Liver (tissue), 9 donors: ENCODE data around the gene APIP. TPM values are rescaled to one million over a fixed set of nuclear protein-coding genes. Genes with fewer than 3 reads are reported as not detected.

Source experiments
- DNase-seq: peaks from one replicate; pipeline ENCODE4 v3.0.0-alpha.2; 2017; ENCODE audit warnings: low spot score
- H3K27ac ChIP-seq, 2 donors: one replicate each; pipeline ENCODE4 v1.7.0; 2013; ENCODE audit warnings: inconsistent platforms in 2 of 2, low read length in 2 of 2, control low read depth in 1 of 2, low read depth in 1 of 2, mild to moderate bottlenecking in 1 of 2
- H3K27me3 ChIP-seq, 4 donors: one replicate each; pipeline versions ENCODE4 v1.6.1 to v1.7.0; 2013; ENCODE audit warnings: low read length in 3 of 4, inconsistent platforms in 1 of 4, mild to moderate bottlenecking in 1 of 4, moderate library complexity in 1 of 4; ENCODE audit not compliant: control insufficient read depth in 4 of 4, insufficient read depth in 4 of 4
- H3K36me3 ChIP-seq, 4 donors: one replicate each; pipeline versions ENCODE4 v1.6.1 to v1.7.0; 2013; ENCODE audit warnings: low read length in 3 of 4, mild to moderate bottlenecking in 3 of 4, low read depth in 1 of 4, moderate library complexity in 1 of 4; ENCODE audit not compliant: control insufficient read depth in 4 of 4, insufficient read depth in 3 of 4
- H3K4me1 ChIP-seq, 4 donors: one replicate each; pipeline versions ENCODE4 v1.6.1 to v1.7.0; 2013; ENCODE audit warnings: low read length in 3 of 4, mild to moderate bottlenecking in 3 of 4, moderate library complexity in 1 of 4; ENCODE audit not compliant: control insufficient read depth in 4 of 4, insufficient read depth in 4 of 4
- H3K4me3 ChIP-seq, 3 donors: one replicate each; pipeline versions ENCODE4 v1.6.1 to v1.7.0; 2013; ENCODE audit warnings: low read length in 3 of 3, control low read depth in 1 of 3, low read depth in 1 of 3, mild to moderate bottlenecking in 1 of 3
- H3K9ac ChIP-seq, 2 donors: one replicate each; pipeline ENCODE4 v1.7.0; 2013; ENCODE audit warnings: low read length in 2 of 2, mild to moderate bottlenecking in 2 of 2, moderate library complexity in 2 of 2, control low read depth in 1 of 2, low read depth in 1 of 2
- H3K9me3 ChIP-seq, 4 donors: one replicate each; pipeline versions ENCODE4 v1.6.1 to v1.7.0; 2013; ENCODE audit warnings: low read length in 3 of 4; ENCODE audit not compliant: control insufficient read depth in 4 of 4
- EGR1 ChIP-seq, 2 donors: IDR thresholded peaks; 2 replicates each; pipeline ENCODE4 v1.6.1; 2016 to 2018; ENCODE audit warnings: antibody characterized with exemption in 2 of 2, low read depth in 2 of 2
- FOXA1 ChIP-seq: IDR thresholded peaks from 2 replicates; pipeline ENCODE4 v1.6.1; 2016; ENCODE audit warnings: antibody characterized with exemption
- FOXA2 ChIP-seq: IDR thresholded peaks from 2 replicates; pipeline ENCODE4 v1.6.1; 2016; ENCODE audit warnings: antibody characterized with exemption
- HNF4G ChIP-seq: IDR thresholded peaks from 2 replicates; pipeline ENCODE4 v1.6.1; 2016; ENCODE audit warnings: antibody characterized with exemption
- JUND ChIP-seq, 2 donors: IDR thresholded peaks; 2 replicates each; pipeline ENCODE4 v1.6.1; 2016; ENCODE audit warnings: antibody characterized with exemption in 2 of 2
- NR2F2 ChIP-seq: IDR thresholded peaks from 2 replicates; pipeline ENCODE4 v1.6.1; 2016; ENCODE audit warnings: antibody characterized with exemption
- RAD21 ChIP-seq, 2 donors: IDR thresholded peaks; 2 replicates each; pipeline ENCODE4 v1.6.1; 2016; ENCODE audit warnings: antibody characterized with exemption in 2 of 2, mild to moderate bottlenecking in 2 of 2
- RXRA ChIP-seq, 2 donors: IDR thresholded peaks; 2 replicates each; pipeline ENCODE4 v1.6.1; 2017 to 2018; ENCODE audit warnings: antibody characterized with exemption in 2 of 2, mild to moderate bottlenecking in 1 of 2
- SP1 ChIP-seq: IDR thresholded peaks from 2 replicates; pipeline ENCODE4 v1.6.1; 2018; ENCODE audit warnings: antibody characterized with exemption, mild to moderate bottlenecking
- TAF1 ChIP-seq: conservative IDR thresholded peaks from 2 replicates; pipeline ENCODE4 v1.6.1; 2016; ENCODE audit warnings: antibody characterized with exemption, mild to moderate bottlenecking
- YY1 ChIP-seq: IDR thresholded peaks from 2 replicates; pipeline ENCODE4 v1.6.1; 2016; ENCODE audit warnings: antibody characterized with exemption, mild to moderate bottlenecking
- WGBS: extraction: QIAGEN DNeasy Blood & Tissue Kit; methylation state at CpG from one replicate; pipeline ENCODE4 v1.1.7; 2013; 5-methylcytosine and 5-hydroxymethylcytosine counted together
- polyA plus RNA-seq, 2 donors: library from polyadenylated mRNA; stranded (reverse) in 1 of 2; unstranded in 1 of 2; fragments of 200-250 nt in 1 of 2; fragments of >200 nt in 1 of 2; fragmentation: Nextera tagmentation in 1 of 2; extraction: Ambion mirVana in 1 of 2; gene quantifications; one replicate each; pipeline versions ENCODE4 v1.2.1 to v1.2.3, GENCODE V29; 2013 to 2015
- total RNA-seq, 2 donors: library from RNA; depleted of rRNA; stranded (reverse); fragments of >200 nt; gene quantifications; one replicate each; pipeline ENCODE4 v1.2.3, GENCODE V29; 2014
- TF ChIP-seq, protein P1 (sequence below): IDR thresholded peaks from 2 replicates; pipeline ENCODE4 v1.6.1; 2016; ENCODE audit warnings: antibody characterized with exemption, mild to moderate bottlenecking
- TF ChIP-seq, protein P2 (sequence below): IDR thresholded peaks from 2 replicates; pipeline ENCODE4 v1.6.1; 2016; ENCODE audit warnings: antibody characterized with exemption
- TF ChIP-seq, protein P3 (sequence below): IDR thresholded peaks from 2 replicates; pipeline ENCODE4 v1.6.1; 2016; ENCODE audit warnings: antibody characterized with exemption
- TF ChIP-seq, protein P4 (sequence below): fragments of 150-350 bp; IDR thresholded peaks from 2 replicates; pipeline ENCODE4 v1.5.1; 2017; ENCODE audit warnings: improper control_type of control experiment, low read depth, low read length; ENCODE audit not compliant: missing input control
- TF ChIP-seq, protein P5 (sequence below): IDR thresholded peaks from 2 replicates; pipeline ENCODE4 v1.6.1; 2016; ENCODE audit warnings: antibody characterized with exemption
- donor health status: healthy.
- donor health status: healthy.
- donor health status: healthy.
- donor health status: healthy.
- donor health status: healthy.

The APIP gene
- total and polyA plus RNA-seq, 4 donors, result 13.4 to 26.3 (median 16.5) TPM

DNA sequence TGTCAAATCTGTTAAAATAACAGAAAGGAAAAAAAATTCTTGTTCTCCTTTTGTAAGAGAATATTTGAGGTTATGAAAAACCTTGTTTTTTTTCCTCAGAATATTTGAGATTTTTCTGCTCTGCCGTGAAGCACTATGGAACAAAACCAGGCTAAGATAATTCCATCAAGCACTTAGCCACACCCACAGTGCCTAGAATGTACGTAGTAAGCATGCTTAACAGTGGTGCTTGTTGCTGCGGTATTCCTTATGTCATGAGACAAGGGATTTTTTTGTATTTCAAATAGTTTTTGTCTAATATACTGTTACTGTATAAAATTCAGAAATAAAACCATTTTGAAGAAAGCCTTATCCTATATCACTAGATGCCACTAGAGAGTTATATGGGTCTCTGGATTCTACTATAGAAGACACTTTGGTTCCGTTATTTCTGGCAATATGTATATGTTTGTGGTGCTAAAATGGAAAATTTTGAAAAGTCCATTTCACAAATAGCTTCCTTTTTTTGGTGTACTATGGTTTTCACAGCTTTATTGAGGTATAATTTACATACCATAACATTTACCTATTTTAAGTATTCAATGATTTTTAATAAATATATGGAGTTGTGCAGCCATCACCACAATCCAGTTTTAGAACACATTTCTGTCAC lies 24.0 kb upstream of the APIP start:
- H3K4me1 ChIP-seq, result no peaks in the 10 kb centered on the region
- no peak overlapping the region for H3K4me3 ChIP-seq

DNA sequence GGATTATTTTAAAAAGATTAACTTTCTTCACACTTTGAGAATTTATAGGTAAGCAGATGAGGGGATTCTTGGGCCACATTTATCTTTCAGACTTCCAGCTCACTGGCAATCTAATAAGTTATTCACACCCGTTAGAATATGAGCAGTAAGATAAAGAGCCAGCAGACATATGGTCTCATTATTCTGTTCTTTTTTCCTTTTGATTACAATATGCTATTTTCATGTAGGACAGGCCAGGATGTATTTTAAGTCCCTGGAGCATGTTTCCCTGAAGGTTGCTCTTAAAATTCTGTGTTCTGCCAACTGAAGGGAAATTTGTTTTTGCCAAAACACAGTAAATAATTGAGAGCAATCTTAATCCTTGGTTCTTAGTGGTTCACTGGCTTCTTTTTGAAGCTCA lies 22.4 kb upstream of the APIP start:
- Histone ChIP-seq H3K27ac (no peak overlapping the region), H3K9ac (no peak overlapping the region), H3K4me1 (no peaks in the 10 kb centered on the region), H3K36me3 (peaks cover 0 to 2% (median under 1%) of the 10 kb centered on the region in 4 donors), H3K4me3 (no peak overlapping the region), H3K27me3 (no peaks in the 10 kb centered on the region), H3K9me3 (no peaks in the 10 kb centered on the region)
- TF ChIP-seq HNF4G, result no peak
- TF ChIP-seq FOXA2, result no peak
- TF ChIP-seq, protein P1, sequence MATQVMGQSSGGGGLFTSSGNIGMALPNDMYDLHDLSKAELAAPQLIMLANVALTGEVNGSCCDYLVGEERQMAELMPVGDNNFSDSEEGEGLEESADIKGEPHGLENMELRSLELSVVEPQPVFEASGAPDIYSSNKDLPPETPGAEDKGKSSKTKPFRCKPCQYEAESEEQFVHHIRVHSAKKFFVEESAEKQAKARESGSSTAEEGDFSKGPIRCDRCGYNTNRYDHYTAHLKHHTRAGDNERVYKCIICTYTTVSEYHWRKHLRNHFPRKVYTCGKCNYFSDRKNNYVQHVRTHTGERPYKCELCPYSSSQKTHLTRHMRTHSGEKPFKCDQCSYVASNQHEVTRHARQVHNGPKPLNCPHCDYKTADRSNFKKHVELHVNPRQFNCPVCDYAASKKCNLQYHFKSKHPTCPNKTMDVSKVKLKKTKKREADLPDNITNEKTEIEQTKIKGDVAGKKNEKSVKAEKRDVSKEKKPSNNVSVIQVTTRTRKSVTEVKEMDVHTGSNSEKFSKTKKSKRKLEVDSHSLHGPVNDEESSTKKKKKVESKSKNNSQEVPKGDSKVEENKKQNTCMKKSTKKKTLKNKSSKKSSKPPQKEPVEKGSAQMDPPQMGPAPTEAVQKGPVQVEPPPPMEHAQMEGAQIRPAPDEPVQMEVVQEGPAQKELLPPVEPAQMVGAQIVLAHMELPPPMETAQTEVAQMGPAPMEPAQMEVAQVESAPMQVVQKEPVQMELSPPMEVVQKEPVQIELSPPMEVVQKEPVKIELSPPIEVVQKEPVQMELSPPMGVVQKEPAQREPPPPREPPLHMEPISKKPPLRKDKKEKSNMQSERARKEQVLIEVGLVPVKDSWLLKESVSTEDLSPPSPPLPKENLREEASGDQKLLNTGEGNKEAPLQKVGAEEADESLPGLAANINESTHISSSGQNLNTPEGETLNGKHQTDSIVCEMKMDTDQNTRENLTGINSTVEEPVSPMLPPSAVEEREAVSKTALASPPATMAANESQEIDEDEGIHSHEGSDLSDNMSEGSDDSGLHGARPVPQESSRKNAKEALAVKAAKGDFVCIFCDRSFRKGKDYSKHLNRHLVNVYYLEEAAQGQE, result no peak
- TF ChIP-seq YY1, result no peak
- no peak for TF ChIP-seq SP1
- no peak for TF ChIP-seq EGR1 (IDR thresholded peaks at IDR 0.05; ENCODE audit: low read depth in 2 of 2)
- TF ChIP-seq, protein P2, sequence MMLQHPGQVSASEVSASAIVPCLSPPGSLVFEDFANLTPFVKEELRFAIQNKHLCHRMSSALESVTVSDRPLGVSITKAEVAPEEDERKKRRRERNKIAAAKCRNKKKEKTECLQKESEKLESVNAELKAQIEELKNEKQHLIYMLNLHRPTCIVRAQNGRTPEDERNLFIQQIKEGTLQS, result no peak
- TF ChIP-seq NR2F2, result no peak
- TF ChIP-seq, protein P3, sequence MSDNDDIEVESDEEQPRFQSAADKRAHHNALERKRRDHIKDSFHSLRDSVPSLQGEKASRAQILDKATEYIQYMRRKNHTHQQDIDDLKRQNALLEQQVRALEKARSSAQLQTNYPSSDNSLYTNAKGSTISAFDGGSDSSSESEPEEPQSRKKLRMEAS, result no peak
- no peak for DNase-seq
- 86% methylated on average over 1 of the region's 1 CpG for WGBS

More for the DNA sequence above, 24.0 kb upstream of the APIP start:
- Histone ChIP-seq H3K27me3 (no peaks in the 10 kb centered on the region), H3K9me3 (no peaks in the 10 kb centered on the region), H3K27ac (no peak overlapping the region), H3K36me3 (peaks cover 0 to 2% (median under 1%) of the 10 kb centered on the region in 4 donors), H3K9ac (no peak overlapping the region)
- 93% methylated on average over 4 of the region's 4 CpGs for WGBS
- no peak for DNase-seq
- TF ChIP-seq YY1, result no peak
- TF ChIP-seq FOXA1, result no peak

DNA sequence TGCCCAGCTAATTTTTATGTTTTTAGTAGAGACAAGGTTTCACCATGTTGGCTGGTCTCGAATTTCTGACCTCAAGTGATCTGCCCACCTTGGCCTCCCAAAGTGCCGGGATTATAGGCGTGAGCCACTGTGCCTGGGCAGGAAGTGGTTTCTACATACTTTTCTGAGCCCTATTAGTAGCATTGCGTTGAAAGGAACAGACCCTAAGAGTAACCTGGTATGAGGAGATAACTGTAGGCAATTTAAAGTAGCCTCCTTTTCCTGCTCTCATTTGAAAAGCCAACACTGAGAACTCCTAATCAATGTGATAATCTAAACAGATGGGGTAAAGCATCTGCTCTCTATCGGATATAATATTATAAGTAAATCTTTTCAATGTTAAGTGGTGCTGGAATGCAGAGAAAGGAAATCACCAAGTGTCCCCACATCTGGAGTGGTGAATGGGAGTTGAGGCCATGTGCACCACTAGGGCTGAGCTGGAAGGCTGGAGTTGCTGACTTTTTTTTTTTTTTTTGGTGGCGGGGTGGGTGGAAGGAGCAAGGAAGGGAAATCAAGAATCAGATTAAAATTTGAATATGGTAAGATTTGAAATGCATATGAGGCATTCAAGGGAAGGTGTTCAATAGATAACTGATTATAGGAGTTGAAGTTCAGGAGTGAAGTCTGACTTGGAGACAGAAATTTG lies 20.9 kb upstream of the APIP start:
- DNase-seq, result no peak
- H3K36me3 ChIP-seq, result peaks cover 2 to 8% (median 5%) of the 10 kb centered on the region in 4 donors
- WGBS, result 91% methylated on average over 6 of the region's 6 CpGs
- TF ChIP-seq, protein P4, sequence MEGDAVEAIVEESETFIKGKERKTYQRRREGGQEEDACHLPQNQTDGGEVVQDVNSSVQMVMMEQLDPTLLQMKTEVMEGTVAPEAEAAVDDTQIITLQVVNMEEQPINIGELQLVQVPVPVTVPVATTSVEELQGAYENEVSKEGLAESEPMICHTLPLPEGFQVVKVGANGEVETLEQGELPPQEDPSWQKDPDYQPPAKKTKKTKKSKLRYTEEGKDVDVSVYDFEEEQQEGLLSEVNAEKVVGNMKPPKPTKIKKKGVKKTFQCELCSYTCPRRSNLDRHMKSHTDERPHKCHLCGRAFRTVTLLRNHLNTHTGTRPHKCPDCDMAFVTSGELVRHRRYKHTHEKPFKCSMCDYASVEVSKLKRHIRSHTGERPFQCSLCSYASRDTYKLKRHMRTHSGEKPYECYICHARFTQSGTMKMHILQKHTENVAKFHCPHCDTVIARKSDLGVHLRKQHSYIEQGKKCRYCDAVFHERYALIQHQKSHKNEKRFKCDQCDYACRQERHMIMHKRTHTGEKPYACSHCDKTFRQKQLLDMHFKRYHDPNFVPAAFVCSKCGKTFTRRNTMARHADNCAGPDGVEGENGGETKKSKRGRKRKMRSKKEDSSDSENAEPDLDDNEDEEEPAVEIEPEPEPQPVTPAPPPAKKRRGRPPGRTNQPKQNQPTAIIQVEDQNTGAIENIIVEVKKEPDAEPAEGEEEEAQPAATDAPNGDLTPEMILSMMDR, result no peak
- TF ChIP-seq NR2F2, result no peak
- TF ChIP-seq FOXA1, result no peak
- no peak for TF ChIP-seq RXRA (IDR thresholded peaks at IDR 0.05)
- TF ChIP-seq, protein P2, result no peak
- no peak for TF ChIP-seq JUND (IDR thresholded peaks at IDR 0.05)
- TF ChIP-seq SP1, result no peak
- TF ChIP-seq RAD21 (IDR thresholded peaks at IDR 0.05), result no peak
- TF ChIP-seq, protein P5, sequence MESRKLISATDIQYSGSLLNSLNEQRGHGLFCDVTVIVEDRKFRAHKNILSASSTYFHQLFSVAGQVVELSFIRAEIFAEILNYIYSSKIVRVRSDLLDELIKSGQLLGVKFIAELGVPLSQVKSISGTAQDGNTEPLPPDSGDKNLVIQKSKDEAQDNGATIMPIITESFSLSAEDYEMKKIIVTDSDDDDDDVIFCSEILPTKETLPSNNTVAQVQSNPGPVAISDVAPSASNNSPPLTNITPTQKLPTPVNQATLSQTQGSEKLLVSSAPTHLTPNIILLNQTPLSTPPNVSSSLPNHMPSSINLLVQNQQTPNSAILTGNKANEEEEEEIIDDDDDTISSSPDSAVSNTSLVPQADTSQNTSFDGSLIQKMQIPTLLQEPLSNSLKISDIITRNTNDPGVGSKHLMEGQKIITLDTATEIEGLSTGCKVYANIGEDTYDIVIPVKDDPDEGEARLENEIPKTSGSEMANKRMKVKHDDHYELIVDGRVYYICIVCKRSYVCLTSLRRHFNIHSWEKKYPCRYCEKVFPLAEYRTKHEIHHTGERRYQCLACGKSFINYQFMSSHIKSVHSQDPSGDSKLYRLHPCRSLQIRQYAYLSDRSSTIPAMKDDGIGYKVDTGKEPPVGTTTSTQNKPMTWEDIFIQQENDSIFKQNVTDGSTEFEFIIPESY, result no peak
- TF ChIP-seq, protein P3, result no peak
- TF ChIP-seq FOXA2, result no peak
- TF ChIP-seq TAF1, result no peak

More for the DNA sequence above, 20.9 kb upstream of the APIP start:
- Histone ChIP-seq H3K9ac (no peak overlapping the region), H3K9me3 (no peaks in the 10 kb centered on the region), H3K27me3 (no peaks in the 10 kb centered on the region), H3K27ac (no peak overlapping the region), H3K4me1 (no peaks in the 10 kb centered on the region), H3K4me3 (no peak overlapping the region)
